Central memory CD4-positive, alpha-beta T cell (primary cell): ENCODE measurements around the gene ZNF32.
"Not testable (repeated sequence)": the region's sequence is repeated elsewhere in the genome, so short reads cannot be mapped to it uniquely, and the experiment has no call there.

Source experiments
- DNase-seq: peaks from one replicate; pipeline ENCODE4 v3.0.0; 2022

ZNF32 gene

DNA sequence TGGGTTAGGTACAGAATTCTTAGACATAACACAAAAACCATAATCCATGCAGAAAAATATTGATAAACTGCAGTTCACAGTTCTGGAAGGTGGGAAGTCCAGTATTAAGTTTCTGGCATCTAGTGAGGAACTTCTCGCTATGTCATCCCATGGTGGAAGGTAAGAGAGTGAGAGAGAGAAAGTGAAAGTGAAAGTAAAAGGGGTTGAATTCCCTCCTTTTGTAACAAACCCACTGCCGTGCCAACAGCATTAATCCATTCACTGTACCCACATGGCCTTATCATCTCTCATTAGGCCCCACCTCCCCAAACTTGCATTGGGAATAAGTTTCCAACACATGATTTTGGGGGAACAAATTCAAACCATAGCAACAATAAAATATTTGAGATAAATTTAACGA, 25.3 kb downstream of the ZNF32 start:
- peak; percentile 6 for DNase-seq

DNA sequence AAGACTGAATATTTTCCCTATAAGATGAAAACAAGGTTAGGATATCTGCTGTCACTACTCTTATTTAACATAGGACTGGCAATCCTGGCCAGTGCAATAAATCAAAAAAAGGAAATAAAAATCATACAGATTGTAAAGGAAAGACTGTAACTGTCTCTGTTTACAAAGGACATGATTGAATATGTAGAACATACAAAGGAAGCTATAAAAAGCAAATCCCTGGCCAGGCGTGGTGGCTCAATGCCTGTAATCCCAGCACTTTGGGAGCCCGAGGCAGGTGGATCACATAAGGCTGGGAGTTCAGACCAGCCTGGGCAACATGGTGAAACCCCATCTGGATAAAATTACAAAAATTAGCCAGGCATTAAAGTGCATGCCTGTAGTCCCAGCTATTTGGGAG, 26.6 kb downstream of the ZNF32 start:
- DNase-seq: no peak

DNA sequence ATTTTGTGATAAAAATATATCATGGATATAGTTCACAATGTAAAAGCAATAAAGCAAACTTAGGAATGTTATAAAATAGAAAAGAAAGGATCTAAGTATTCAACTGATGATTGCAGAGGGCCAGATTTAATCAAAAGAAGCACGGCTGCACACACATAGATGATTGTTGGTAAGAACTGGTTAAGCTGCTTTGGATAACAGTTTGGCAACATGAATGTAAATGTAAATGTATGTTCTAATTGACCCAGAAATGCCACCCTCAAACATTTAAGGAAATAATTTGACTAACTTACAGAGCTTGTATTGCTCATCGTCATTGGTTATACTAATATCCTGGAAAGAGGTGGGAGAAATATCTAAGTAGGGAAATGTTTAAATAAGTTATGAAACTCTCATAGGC, 29.3 kb downstream of the ZNF32 start:
- no peak for DNase-seq

DNA sequence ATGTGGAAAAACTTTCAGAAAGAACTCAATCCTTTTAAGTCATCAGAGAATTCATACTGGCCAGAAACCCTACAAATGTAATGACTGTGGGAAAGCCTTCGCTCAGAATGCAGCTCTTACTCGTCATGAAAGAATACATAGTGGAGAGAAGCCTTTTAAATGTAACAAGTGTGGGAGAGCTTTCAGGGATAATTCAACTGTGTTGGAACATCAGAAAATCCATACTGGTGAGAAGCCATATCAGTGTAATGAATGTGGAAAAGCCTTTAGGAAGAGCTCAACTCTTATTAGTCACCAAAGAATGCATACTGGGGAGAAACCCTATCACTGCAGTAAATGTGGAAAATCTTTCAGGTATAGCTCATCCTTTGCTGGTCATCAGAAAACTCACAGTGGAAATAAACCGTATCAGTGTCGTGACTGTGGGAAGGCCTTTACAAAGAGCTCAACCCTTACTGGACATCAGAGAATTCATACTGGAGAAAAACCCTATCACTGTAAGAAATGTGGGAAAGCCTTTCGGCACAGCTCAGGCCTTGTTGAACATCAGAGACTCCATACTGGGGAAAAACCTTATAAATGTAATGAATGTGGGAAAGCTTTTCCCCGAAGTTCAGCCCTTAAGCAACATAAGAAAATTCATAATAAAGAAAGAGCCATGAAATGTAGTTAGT, 31.8 kb downstream of the ZNF32 start:
- no peak for DNase-seq

DNA sequence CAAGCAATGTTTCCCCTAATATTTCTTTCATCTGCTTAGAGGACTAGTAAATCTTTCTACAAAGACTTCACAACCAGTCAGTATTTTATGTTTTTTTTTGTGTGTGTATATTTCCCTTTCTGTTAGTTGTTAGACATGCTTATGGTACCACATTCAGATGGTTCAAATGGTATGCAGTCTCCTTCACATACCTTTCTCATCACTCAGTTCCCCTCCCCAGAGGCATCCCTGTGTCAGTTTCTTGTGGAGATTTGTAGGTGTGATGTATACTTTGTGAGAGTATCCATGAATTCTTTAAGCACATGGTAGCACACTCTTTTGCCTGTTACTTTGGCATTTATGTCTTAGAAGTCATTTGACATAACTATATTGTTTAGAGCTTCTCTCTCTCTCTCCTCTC, 38.0 kb downstream of the ZNF32 start:
- no peak for DNase-seq

DNA sequence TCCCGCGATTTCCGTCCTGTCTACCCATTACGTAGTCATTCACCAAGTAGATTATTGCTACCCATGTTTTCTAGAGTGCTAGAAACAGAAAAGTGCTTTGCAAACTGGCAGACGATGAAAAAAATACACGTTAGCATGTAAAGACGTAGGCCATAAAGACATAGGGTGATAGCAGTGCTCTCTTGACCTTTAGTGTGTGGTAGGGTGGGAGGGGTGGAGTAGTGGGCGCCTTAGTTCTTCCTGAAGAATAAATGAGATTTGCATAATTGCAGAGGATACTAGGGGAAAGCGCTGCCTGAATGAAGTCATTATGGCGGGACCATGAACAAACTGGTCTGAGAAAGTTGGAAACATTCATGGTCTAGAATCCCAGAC, 41.5 kb downstream of the ZNF32 start:
- DNase-seq: no peak

DNA sequence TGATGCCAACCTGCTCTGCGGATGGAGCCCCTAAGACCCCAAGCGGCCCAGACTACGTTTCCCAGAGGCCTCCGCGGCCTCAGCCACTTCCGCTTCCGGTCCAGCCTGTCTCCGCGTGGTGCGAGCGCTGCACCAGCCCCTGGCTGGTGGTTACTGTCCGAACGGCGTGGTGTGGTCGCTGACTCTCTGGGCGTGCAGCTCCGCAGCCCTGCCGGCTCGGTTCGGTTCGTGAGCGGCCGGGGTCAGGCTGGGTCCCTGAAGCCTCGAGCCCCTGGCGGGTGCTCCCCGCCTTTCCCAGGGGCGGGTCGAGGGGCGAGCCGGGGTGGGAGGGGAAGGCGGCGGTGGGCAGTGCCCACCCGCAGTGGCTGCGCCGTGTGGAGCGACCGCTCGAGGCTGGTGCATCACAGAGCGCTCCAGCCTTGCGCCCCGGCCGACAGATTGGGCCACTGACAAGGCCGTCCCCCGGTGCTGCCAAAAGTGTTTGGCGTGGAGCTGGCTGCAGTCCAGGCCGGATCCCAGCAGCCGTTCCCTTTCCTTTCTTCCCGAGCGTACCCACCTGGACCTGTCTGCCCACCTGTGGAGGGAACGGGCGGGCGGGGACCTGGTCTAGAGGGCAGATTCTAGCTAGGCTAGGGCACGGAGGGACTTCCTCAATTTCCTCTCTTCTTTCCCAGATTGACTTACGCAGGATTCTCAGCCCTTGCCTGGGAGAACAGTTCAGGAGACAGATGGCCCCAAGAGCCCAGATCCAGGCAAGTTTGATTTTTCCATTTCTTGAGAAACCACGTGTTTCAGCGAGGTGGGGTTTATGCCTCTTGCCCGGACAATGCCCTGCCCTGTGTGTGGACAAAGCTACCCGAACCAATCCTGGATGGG, 42.1 kb downstream of the ZNF32 start, which contains the start of gene ZNF485:
Gene ZNF485, plus strand, starts transcription at position 116 of the 876 bp plus-strand sequence. Its CDS starts 613 bp downstream, at position 729.
- DNase-seq: peak; percentile 41

DNA sequence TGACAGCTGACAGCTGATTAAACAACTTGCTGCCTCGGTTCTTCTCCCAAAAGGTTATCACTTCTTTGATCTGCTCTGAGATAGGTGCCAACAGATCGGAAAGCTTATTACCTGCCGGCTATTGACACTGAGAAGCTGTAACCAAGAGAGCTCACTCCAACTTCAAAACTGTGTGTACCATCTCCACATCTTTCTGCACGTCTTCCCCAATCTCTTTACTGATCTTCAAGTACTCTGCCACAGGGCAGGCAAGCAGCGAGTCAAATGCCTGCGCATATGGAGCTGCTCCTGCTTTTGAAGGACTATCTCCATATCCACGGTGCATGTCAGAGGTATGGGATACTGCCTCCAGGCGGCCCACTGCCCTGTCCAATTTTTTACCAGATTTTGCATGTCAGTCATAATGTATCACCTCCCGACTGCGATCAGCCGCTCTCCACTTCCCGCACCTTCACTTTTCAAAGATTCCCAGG, 42.8 kb downstream of the ZNF32 start:
- DNase-seq: no peak

DNA sequence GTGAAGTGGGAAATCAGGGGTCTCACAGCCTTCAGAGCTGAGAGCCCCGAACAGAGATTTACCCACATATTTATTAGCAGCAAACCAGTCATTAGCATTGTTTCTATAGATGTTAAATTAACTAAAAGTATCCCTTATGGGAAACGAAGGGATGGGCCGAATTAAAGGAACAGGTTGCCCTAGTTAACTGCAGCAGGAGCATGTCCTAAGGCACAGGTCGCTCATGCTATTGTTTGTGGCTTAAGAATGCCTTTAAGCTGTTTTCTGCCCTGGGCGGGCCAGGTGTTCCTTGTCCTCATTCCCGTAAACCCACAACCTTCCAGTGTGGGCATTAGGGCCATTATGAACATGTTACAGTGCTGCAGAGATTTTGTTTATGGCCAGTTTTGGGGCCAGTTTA, 47.1 kb downstream of the ZNF32 start:
- DNase-seq: not testable (repeated sequence)

DNA sequence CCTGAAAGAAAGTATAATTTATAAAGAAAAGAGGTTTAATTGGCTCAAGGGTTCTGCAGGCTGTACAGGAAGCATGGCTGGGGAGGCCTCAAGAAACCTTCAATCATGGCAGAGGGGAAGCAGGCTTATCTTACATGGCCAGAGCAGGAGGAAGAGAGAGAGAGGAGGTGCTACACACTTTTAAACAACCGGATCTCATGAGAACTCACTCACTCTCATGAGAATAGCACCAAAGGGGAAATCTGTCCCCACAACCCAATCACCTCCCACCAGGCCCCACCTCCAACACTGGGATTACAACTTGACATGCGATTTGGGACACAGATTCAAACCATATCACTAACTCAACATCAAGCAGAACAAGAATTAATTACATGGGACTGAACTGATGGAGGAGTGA, 49.3 kb downstream of the ZNF32 start:
- DNase-seq: no peak

DNA sequence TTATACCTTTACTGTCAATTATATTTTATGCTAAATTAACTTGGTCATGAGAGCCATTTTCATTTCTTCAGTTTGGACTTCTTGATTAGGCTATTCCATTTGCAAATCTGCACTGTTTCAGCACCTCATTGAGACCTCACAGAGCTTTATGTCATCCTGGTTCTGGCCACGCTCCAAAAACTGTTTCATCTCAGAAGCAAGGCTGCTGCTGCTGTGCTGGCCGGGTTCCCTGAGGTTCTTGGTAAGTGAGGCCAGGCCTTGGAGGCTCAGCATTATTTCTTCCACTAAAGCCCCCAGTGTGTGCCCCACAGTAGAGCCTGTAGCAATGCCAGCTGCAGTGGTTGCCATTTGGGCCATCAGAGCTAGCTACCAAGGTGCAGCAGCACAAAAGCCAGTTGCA, 50.2 kb downstream of the ZNF32 start:
- no peak for DNase-seq

DNA sequence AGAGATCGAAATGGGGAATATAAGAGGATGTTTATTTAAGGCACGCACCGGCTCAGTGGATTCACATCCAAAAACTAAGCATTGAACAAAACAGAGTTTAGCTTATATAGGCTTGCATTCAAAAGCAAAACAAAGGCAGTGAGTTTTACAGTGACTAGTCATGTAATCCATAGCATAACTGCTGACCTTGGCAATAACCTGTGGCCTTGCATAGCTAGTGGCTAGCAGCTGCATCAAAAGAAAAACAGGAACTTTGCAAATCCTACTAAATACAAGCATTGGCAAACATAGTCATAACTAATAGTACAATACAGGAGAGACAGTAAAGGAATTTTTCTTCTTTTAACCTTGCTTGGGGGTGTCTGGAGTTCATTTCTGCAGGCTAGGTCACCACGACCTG, 52.1 kb downstream of the ZNF32 start:
- no peak for DNase-seq

DNA sequence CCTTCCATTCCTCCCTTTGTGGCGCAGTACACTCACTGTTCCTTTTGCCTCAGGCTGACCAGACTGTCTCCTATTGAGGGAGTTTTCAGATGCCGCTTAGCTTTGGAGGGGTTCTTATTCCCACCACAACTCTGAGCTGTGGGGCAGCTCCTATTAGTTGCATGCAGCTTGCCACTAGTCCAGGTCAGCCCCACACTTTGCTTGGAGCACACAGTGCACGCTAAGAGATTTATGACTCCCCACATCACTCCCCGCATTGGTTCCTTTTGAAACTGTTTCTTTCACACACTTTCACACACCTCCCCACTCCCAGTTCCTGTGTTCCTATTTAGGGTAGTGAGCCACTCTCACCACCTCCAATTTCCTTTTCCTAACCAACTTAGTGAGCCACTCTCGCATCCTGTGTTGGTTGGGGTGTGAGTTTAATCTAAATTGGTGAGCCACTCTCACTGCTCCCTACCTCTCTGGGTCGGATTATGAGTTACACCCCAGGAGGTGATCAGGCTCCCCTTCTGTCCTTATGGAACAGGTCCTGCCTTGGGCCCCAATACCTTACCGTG, 52.9 kb downstream of the ZNF32 start:
- peak; percentile 3 for DNase-seq

DNA sequence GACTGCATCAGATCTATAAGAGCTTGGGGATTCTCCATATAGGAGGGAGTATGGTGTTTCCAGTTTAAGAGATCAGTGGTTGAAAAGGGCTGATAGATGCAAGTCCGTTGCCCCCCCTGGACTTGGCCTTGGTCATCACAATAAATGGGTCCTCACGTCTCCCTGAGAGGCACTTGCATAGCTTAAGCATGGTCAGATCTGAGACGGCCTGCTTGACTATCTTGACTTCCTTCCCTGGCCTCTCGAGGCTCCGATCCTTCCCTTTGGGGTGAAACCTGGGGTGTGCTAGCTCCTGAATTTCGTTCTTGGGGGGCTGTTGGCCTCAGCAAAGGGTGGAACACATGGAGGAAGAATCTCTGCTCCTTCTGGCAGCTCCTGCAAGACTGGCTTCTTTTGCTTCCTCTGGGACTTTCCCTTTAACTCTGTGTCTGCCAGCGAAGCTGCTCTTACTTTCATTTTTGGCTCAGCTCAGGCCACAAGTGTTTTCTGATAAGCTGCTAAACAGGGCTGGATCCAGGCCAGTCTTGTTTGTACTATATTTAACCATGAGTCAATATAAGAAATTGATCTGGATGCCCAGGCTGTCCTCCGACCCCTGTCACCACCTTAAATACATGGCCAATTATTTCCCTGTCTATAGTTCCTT, 53.6 kb downstream of the ZNF32 start:
- peak; percentile 40 for DNase-seq
